HCT116 (cell line): ENCODE results near the gene TTYH3. TPM values are rescaled to one million over a fixed set of nuclear protein-coding genes. Genes with fewer than 3 reads are reported as not detected.

Source experiments
- ATAC-seq: fragments of 200-7000 bp; cut with Tn5 transposase; 2 replicates; pipeline ENCODE4 v1.9.1; 2020; ENCODE audit warnings: mild to moderate bottlenecking, moderate library complexity
- BruUV-seq: library from RNA; stranded (reverse); fragments of 400-500 nt; replicated peaks from 2 replicates; lab custom pipeline; 2021; lab: Mats Ljungman, UMichigan
- CTCF ChIA-PET: fragments of 300-600 bp; sonication (Branson Sonifier 250); formaldehyde crosslinking; loops from one replicate; lab custom pipeline; 2021; ENCODE audit warnings: antibody characterized with exemption; lab: Charles Lee
- POLR2A ChIA-PET: fragments of 300-600, 350-600 bp; sonication (Branson Sonifier 250); formaldehyde crosslinking; loops from one replicate; lab custom pipeline; 2021; ENCODE audit warnings: antibody characterized with exemption; lab: Charles Lee
- RAD21 ChIA-PET, 2 experiments: fragments of 300-600 bp; sonication (Branson Sonifier 250); formaldehyde crosslinking; loops; one replicate each; lab custom pipeline; 2023; ENCODE audit warnings: low total read pairs in 2 of 2; ENCODE audit not compliant: uncharacterized antibody in 2 of 2, unreplicated experiment in 2 of 2, low non-redundant PET in 1 of 2; lab: Charles Lee
- DNase-seq: peaks from one replicate; pipeline ENCODE4 v3.0.0-alpha.2; 2010; ENCODE audit warnings: low read depth, low spot score
- H2AFZ ChIP-seq: fragments of 200-600 bp; shearing (Covaris generic), sonication (generic); 2 replicates; pipeline ENCODE4 v1.6.1; 2017; ENCODE audit warnings: low read depth, mixed run types, mixed read lengths, antibody characterized with exemption, low read length; ENCODE audit not compliant: poor library complexity, severe bottlenecking
- H3K27ac ChIP-seq: 2 replicates; pipeline ENCODE4 v1.5.1; 2012; ENCODE audit warnings: low read depth, low read length
- H3K27me3 ChIP-seq: fragments of 200-600 bp; sonication (generic); 2 replicates; pipeline ENCODE4 v1.6.1; 2016; ENCODE audit warnings: mixed run types, low read length, mixed read lengths; ENCODE audit not compliant: insufficient read depth
- H3K36me3 ChIP-seq, 2 experiments: fragments of 200-500 bp in 1 of 2; fragments of 200-600 bp in 1 of 2; sonication (Bioruptor generic) in 1 of 2; sonication (generic) in 1 of 2; 2 replicates each; pipeline versions ENCODE4 v1.5.1 to v1.6.1; 2014 to 2016; ENCODE audit warnings: low read length in 2 of 2, inconsistent platforms in 1 of 2, mixed read lengths in 1 of 2, mixed run types in 1 of 2; ENCODE audit not compliant: insufficient read depth in 2 of 2, control insufficient read depth in 1 of 2
- H3K4me1 ChIP-seq, 2 experiments: fragments of 200-600 bp in 1 of 2; sonication (generic) in 1 of 2; 2 replicates each; pipeline versions ENCODE4 v1.5.1 to v1.6.1; 2012 to 2017; ENCODE audit warnings: low read length in 2 of 2, inconsistent platforms in 1 of 2, mild to moderate bottlenecking in 1 of 2, mixed read lengths in 1 of 2, mixed run types in 1 of 2, moderate library complexity in 1 of 2; ENCODE audit not compliant: insufficient read depth in 2 of 2, control insufficient read depth in 1 of 2
- H3K4me2 ChIP-seq: fragments of 200-600 bp; sonication (generic); 2 replicates; pipeline ENCODE4 v1.6.1; 2017; ENCODE audit warnings: mixed run types, low read length, mixed read lengths
- H3K4me3 ChIP-seq, 2 experiments: fragments of 200-600 bp in 1 of 2; sonication (generic) in 1 of 2; replicated peaks in 1 of 2; 2 replicates each; pipeline ENCODE4 v1.5.1; 2011 to 2016; ENCODE audit warnings: low read length in 2 of 2, control low read depth in 1 of 2, low read depth in 1 of 2, mild to moderate bottlenecking in 1 of 2, mixed read lengths in 1 of 2, mixed run types in 1 of 2
- H3K79me2 ChIP-seq: fragments of 200-600 bp; sonication (generic); 2 replicates; pipeline ENCODE4 v1.6.1; 2017; ENCODE audit warnings: mild to moderate bottlenecking, mixed run types, low read length, moderate library complexity, mixed read lengths; ENCODE audit not compliant: insufficient read depth
- H3K9ac ChIP-seq: fragments of 200-600 bp; sonication (generic); 2 replicates; pipeline ENCODE4 v1.6.1; 2016; ENCODE audit warnings: low read length, mixed read lengths
- H3K9me2 ChIP-seq: fragments of 200-600 bp; sonication (generic), shearing (Covaris generic); 2 replicates; pipeline ENCODE4 v1.6.1; 2017; ENCODE audit warnings: mixed run types, mild to moderate bottlenecking, moderate library complexity; ENCODE audit not compliant: insufficient read depth
- H3K9me3 ChIP-seq, 2 experiments: fragments of 200-500 bp in 1 of 2; fragments of 200-600 bp in 1 of 2; sonication (Bioruptor generic) in 1 of 2; sonication (generic) in 1 of 2; 2 replicates each; pipeline ENCODE4 v1.6.1; 2014 to 2017; ENCODE audit warnings: low read length in 2 of 2, mixed read lengths in 2 of 2, inconsistent platforms in 1 of 2, low read depth in 1 of 2, mild to moderate bottlenecking in 1 of 2, mixed run types in 1 of 2, moderate library complexity in 1 of 2; ENCODE audit not compliant: control insufficient read depth in 1 of 2, insufficient read depth in 1 of 2
- H4K20me1 ChIP-seq: fragments of 200-600 bp; sonication (generic), shearing (Covaris generic); 2 replicates; pipeline ENCODE4 v1.6.1; 2017; ENCODE audit warnings: mixed run types, mild to moderate bottlenecking, moderate library complexity; ENCODE audit not compliant: insufficient read depth
- ATF3 ChIP-seq: IDR thresholded peaks from 2 replicates; pipeline ENCODE4 v1.6.1; 2012
- CEBPB ChIP-seq: IDR thresholded peaks from 2 replicates; pipeline ENCODE4 v1.6.1; 2012; ENCODE audit warnings: low read depth
- EGR1 ChIP-seq: IDR thresholded peaks from 2 replicates; pipeline ENCODE4 v1.6.1; 2012; ENCODE audit warnings: low read depth
- EZH2 ChIP-seq: fragments of 200-600 bp; sonication (generic); IDR thresholded peaks from 2 replicates; pipeline ENCODE4 v1.6.1; 2017; ENCODE audit warnings: antibody characterized with exemption, mixed run types
- EZH2phosphoT487 ChIP-seq: fragments of 200-600 bp; IDR thresholded peaks from 2 replicates; pipeline ENCODE4 v1.6.1; 2018; ENCODE audit warnings: antibody characterized with exemption, borderline replicate concordance
- FOSL1 ChIP-seq: IDR thresholded peaks from 2 replicates; pipeline ENCODE4 v1.6.1; 2012; ENCODE audit warnings: low read depth
- POLR2AphosphoS5 ChIP-seq: IDR thresholded peaks from 2 replicates; pipeline ENCODE4 v1.6.1; 2011; ENCODE audit warnings: mild to moderate bottlenecking, low read depth, low read length, moderate library complexity
- RAD21 ChIP-seq: IDR thresholded peaks from 2 replicates; pipeline ENCODE4 v1.6.1; 2012; ENCODE audit warnings: low read depth, mild to moderate bottlenecking
- SRF ChIP-seq: IDR thresholded peaks from 2 replicates; pipeline ENCODE4 v1.6.1; 2012; ENCODE audit warnings: low read depth
- intact Hi-C: fragments of 100-400 bp; cut with micrococcal nuclease; formaldehyde crosslinking; loops from 2 replicates; pipeline ENCODE4 v1.10.0; 2022
- total RNA-seq: library from RNA; stranded (reverse); gene quantifications from one replicate; pipeline ENCODE4 v1.2.1, GENCODE V29; 2021; ENCODE audit not compliant: unreplicated experiment

The TTYH3 gene
- total RNA-seq, 1 experiment from 2014 or later, result 40.3 TPM

GRCh38 chr7:2603044-2603965, 28.5 kb upstream of the TTYH3 start:
- intact Hi-C loops, result no loop called here
- peaks cover 3 to 8% of the 10 kb centered on the region in 2 experiments; a peak in 2 of 4 replicates for H3K36me3 ChIP-seq
- no peaks in the 10 kb centered on the region for H3K9me2 ChIP-seq
- H3K27ac ChIP-seq, result no peak overlapping the region
- POLR2A ChIA-PET, result no interaction called here
- no peaks in the 10 kb centered on the region for H4K20me1 ChIP-seq
- no peak overlapping the region for H3K4me3 ChIP-seq
- no peaks in the 10 kb centered on the region for H3K27me3 ChIP-seq
- TF ChIP-seq EGR1, result no peak
- no peak overlapping the region for H3K9ac ChIP-seq
- no peaks in the 10 kb centered on the region for H3K9me3 ChIP-seq
- no peak for ATAC-seq
- no peak overlapping the region for H2AFZ ChIP-seq
- RAD21 ChIA-PET, result no interaction called here
- BruUV-seq, result no TSS peak
- no peak for DNase-seq
- no peaks in the 10 kb centered on the region for H3K4me1 ChIP-seq
- H3K4me2 ChIP-seq, result no peak overlapping the region
- CTCF ChIA-PET, result no interaction called here
- H3K79me2 ChIP-seq, result no peaks in the 10 kb centered on the region

GRCh38 chr7:2604608-2605174, 27.1 kb upstream of the TTYH3 start:
- no peaks in the 10 kb centered on the region for H3K36me3 ChIP-seq
- ATAC-seq (no peak), DNase-seq (no peak)
- H3K27me3 ChIP-seq, result no peaks in the 10 kb centered on the region
- H4K20me1 ChIP-seq, result no peaks in the 10 kb centered on the region
- POLR2A ChIA-PET, result no interaction called here
- no peak overlapping the region for H3K9ac ChIP-seq
- no peaks in the 10 kb centered on the region for H3K4me1 ChIP-seq
- TF ChIP-seq POLR2AphosphoS5 (no peak), SRF (no peak), CEBPB (no peak), FOSL1 (no peak), RAD21 (no peak), ATF3 (no peak), EZH2phosphoT487 (no peak), EZH2 (no peak)
- H2AFZ ChIP-seq, result no peak overlapping the region
- no peaks in the 10 kb centered on the region for H3K9me2 ChIP-seq
- CTCF ChIA-PET, result no interaction called here
- H3K4me2 ChIP-seq, result no peak overlapping the region
- no peak overlapping the region for H3K4me3 ChIP-seq
- RAD21 ChIA-PET, result no interaction called here
- BruUV-seq, result no TSS peak
- no peaks in the 10 kb centered on the region for H3K79me2 ChIP-seq
- H3K27ac ChIP-seq, result no peak overlapping the region
- intact Hi-C loops, result no loop called here
- H3K9me3 ChIP-seq, result no peaks in the 10 kb centered on the region
